Peyer's patch (tissue), 4 donors: ENCODE results near the gene KDM4C.
"Not testable (repeated sequence)": the region's sequence is repeated elsewhere in the genome, so short reads cannot be mapped to it uniquely, and the experiment has no call there.

Source experiments
- CTCF ChIP-seq, 6 experiments: fragments of 450-650 bp in 4 of 6; fragments of 200-600 bp in 2 of 6; sonication (generic) in 1 of 6; IDR thresholded peaks; one replicate each; pipeline ENCODE4 v1.5.1; 2017 to 2019; ENCODE audit warnings: antibody characterized with exemption in 6 of 6, mild to moderate bottlenecking in 3 of 6, moderate library complexity in 1 of 6
- POLR2A ChIP-seq, 2 donors: fragments of 450-650 bp; IDR thresholded peaks; one replicate each; pipeline ENCODE4 v1.5.1; 2017; ENCODE audit warnings: antibody characterized with exemption in 2 of 2, mild to moderate bottlenecking in 2 of 2, moderate library complexity in 2 of 2

GRCh38 chr9:6754861-6755260, 2.9 kb upstream of the KDM4C start:
- not testable (repeated sequence) for TF ChIP-seq CTCF, POLR2A (IDR thresholded peaks at IDR 0.05)
